ENCODE results near the gene PTPRM. TPM values are rescaled to one million over a fixed set of nuclear protein-coding genes. Genes with fewer than 3 reads are reported as not detected.

The PTPRM gene
- polyA plus RNA-seq, 1 donor (not counting 4 experiments of a cell fraction or from before 2014, with no cell fraction given): 54.5 TPM

DNA sequence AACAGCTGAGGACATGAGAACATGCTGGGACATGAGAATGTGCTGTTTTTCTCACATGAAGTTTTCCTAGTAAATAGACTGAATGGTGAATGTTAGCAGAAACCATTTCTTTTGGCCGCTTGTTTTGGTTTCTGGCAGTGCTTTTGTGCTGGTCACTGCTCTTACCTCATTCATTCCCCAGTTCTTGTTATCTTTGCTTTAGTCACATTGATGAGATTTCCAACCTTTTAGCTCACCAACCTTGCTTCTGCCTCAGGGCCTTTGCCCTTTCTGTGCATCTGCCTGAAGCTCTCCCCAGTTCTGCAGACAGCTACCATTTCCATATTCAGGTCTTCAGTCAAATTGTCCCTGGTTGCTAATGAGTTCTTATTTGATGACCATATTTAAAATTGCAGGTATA lies 91.6 kb downstream of the PTPRM start:
- no peaks in the 10 kb centered on the region for H3K4me1 ChIP-seq (ENCODE audit: control insufficient read depth, extremely low read depth, insufficient read depth, low read length)
- dilution Hi-C loops (cut with MboI; ENCODE audit: extremely low pct_ligation_motif_present, low sequenced_read_pairs): no loop called here
- peak; percentile 36 for FAIRE-seq
- H3K9me1 ChIP-seq (ENCODE audit: control insufficient read depth, extremely low read depth, insufficient read depth, low read length): no peaks in the 10 kb centered on the region
- no peak overlapping the region for H2AFZ ChIP-seq (ENCODE audit: control insufficient read depth, low read length)
- no peak overlapping the region for H3K4me3 ChIP-seq (ENCODE audit: control insufficient read depth in 2 of 3, extremely low read depth in 1 of 3, insufficient read depth in 2 of 3, low read depth in 1 of 3, low read length in 3 of 3)
- H4K20me1 ChIP-seq (ENCODE audit: control insufficient read depth, extremely low read depth, insufficient read depth, low read length): no peaks in the 10 kb centered on the region
- DNase-seq (ENCODE audit: low read depth, low spot score): no peak
- no peaks in the 10 kb centered on the region for H3K36me3 ChIP-seq (ENCODE audit: control insufficient read depth in 2 of 2, extremely low read depth in 1 of 2, insufficient read depth in 2 of 2, low read length in 2 of 2)
- no peak overlapping the region for H3K4me2 ChIP-seq (ENCODE audit: control insufficient read depth, extremely low read depth, insufficient read depth, low read depth, low read length)
- no peaks in the 10 kb centered on the region for H3K79me2 ChIP-seq (ENCODE audit: control insufficient read depth, insufficient read depth, low read length)
- no peak overlapping the region for H3K27ac ChIP-seq (ENCODE audit: control insufficient read depth, insufficient read depth, low read length)
- H3K9me3 ChIP-seq (ENCODE audit: control insufficient read depth, low read depth, low read length): no peaks in the 10 kb centered on the region
- H3K27me3 ChIP-seq (ENCODE audit: control insufficient read depth, extremely low read depth, insufficient read depth, low read length): no peaks in the 10 kb centered on the region
- H3K9ac ChIP-seq (ENCODE audit: control insufficient read depth, extremely low read depth, insufficient read depth, low read length): no peak overlapping the region
- no peak for TF ChIP-seq CTCF (optimal IDR thresholded peaks at IDR 0.05 in 1 of 3, IDR thresholded peaks at IDR 0.05 in 1 of 3, conservative IDR thresholded peaks at IDR 0.05 in 1 of 3; ENCODE audit: extremely low read depth in 1 of 3, insufficient read depth in 2 of 3, low read length in 3 of 3)
- TF ChIP-seq EZH2 (IDR thresholded peaks at IDR 0.05; ENCODE audit: low read length): no peak

- no peak for TF ChIP-seq CTCF (optimal IDR thresholded peaks at IDR 0.05 in 1 of 3, IDR thresholded peaks at IDR 0.05 in 1 of 3, conservative IDR thresholded peaks at IDR 0.05 in 1 of 3; ENCODE audit: extremely low read depth in 1 of 3, insufficient read depth in 2 of 3, low read length in 3 of 3)
- TF ChIP-seq EZH2 (IDR thresholded peaks at IDR 0.05; ENCODE audit: low read length): no peak
- DNase-seq (ENCODE audit: low read depth, low spot score) (no peak), FAIRE-seq (no peak)
- H3K4me1 ChIP-seq (ENCODE audit: control insufficient read depth, extremely low read depth, insufficient read depth, low read length): no peaks in the 10 kb centered on the region
- H3K4me2 ChIP-seq (ENCODE audit: control insufficient read depth, extremely low read depth, insufficient read depth, low read depth, low read length): no peak overlapping the region
- H3K27me3 ChIP-seq (ENCODE audit: control insufficient read depth, extremely low read depth, insufficient read depth, low read length): no peaks in the 10 kb centered on the region
- no peak overlapping the region for H3K4me3 ChIP-seq (ENCODE audit: control insufficient read depth in 2 of 3, extremely low read depth in 1 of 3, insufficient read depth in 2 of 3, low read depth in 1 of 3, low read length in 3 of 3)
- no peaks in the 10 kb centered on the region for H3K9me3 ChIP-seq (ENCODE audit: control insufficient read depth, low read depth, low read length)
- no peak overlapping the region for H3K9ac ChIP-seq (ENCODE audit: control insufficient read depth, extremely low read depth, insufficient read depth, low read length)
- H3K79me2 ChIP-seq (ENCODE audit: control insufficient read depth, insufficient read depth, low read length): no peaks in the 10 kb centered on the region
- H3K27ac ChIP-seq (ENCODE audit: control insufficient read depth, insufficient read depth, low read length): no peak overlapping the region
- no peak overlapping the region for H2AFZ ChIP-seq (ENCODE audit: control insufficient read depth, low read length)
- dilution Hi-C loops (cut with MboI; ENCODE audit: extremely low pct_ligation_motif_present, low sequenced_read_pairs): no loop called here
- H4K20me1 ChIP-seq (ENCODE audit: control insufficient read depth, extremely low read depth, insufficient read depth, low read length): no peaks in the 10 kb centered on the region
- no peaks in the 10 kb centered on the region for H3K9me1 ChIP-seq (ENCODE audit: control insufficient read depth, extremely low read depth, insufficient read depth, low read length)
- H3K36me3 ChIP-seq (ENCODE audit: control insufficient read depth in 2 of 2, extremely low read depth in 1 of 2, insufficient read depth in 2 of 2, low read length in 2 of 2): no peaks in the 10 kb centered on the region
Measured at GRCh38 chr18:7661207-7661606, 94.1 kb downstream of the PTPRM start.
